ENCODE results near the gene VAMP5. TPM values are rescaled to one million over a fixed set of nuclear protein-coding genes. Genes with fewer than 3 reads are reported as not detected.
A peak's percentile ranks its signal among the peaks of the same experiment; 100 is the strongest.

VAMP5 gene
- total and polyA plus RNA-seq, 10 of the 15 experiments (the other 5 are each of a cell fraction or from before 2014, with no cell fraction given), result 3.8 to 52.7 (median 24.1) TPM

DNA sequence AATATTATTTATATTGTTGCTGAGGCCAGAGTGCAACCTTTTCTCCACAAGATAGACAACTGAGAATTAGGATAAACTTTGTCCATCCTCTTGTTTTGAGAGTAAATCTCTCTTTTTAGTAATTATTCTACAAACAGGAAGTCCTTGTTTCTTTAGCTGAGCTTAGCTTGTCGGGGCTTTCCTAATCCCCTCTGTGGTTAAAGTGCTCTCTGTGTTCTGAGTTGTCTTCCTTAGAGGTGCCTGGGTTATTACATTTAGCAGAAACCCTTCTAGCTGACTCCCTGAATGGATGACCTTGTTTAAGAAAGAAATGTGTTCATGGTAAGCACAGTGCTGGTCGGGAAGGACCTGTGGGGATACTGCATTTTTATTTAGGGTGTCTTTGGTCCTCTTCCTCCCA lies 44.4 kb downstream of the VAMP5 start (continued):
- TF ChIP-seq, protein P1, sequence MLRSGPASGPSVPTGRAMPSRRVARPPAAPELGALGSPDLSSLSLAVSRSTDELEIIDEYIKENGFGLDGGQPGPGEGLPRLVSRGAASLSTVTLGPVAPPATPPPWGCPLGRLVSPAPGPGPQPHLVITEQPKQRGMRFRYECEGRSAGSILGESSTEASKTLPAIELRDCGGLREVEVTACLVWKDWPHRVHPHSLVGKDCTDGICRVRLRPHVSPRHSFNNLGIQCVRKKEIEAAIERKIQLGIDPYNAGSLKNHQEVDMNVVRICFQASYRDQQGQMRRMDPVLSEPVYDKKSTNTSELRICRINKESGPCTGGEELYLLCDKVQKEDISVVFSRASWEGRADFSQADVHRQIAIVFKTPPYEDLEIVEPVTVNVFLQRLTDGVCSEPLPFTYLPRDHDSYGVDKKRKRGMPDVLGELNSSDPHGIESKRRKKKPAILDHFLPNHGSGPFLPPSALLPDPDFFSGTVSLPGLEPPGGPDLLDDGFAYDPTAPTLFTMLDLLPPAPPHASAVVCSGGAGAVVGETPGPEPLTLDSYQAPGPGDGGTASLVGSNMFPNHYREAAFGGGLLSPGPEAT (IDR thresholded peaks at IDR 0.05; ENCODE audit: low read depth), result peak; percentile 64; the same call in 1 of the 2 replicates

DNA sequence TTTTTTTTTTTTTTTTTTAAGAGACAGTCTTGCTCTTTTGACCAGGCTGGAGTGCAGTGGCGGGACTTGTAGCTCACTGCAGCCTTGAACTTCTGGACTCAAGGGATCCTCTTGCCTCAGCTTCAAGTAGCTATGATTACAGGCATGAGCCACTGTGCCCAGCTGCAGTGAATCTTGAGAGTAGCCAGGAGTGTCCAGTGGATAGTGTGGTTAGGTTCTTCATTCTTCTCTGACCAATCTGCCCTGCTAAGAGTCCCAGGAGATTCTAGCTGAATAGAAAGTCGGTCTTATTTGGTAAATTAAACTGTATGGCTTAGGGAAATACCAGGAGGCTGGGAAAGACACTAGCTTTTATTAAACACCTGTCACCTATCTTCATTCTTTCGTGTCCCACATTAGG lies 47.1 kb downstream of the VAMP5 start:
- Histone ChIP-seq H2AFZ (ENCODE audit: control insufficient read depth, low read depth, low read length) (no peak overlapping the region), H3K36me3 (ENCODE audit: control insufficient read depth in 2 of 2, insufficient read depth in 2 of 2, low read length in 1 of 2) (peaks cover 9 to 35% of the 10 kb centered on the region in 2 experiments), H3K4me2 (ENCODE audit: control insufficient read depth, insufficient read depth) (no peak overlapping the region), H3K27me3 (replicated peaks in 1 of 2; ENCODE audit: control insufficient read depth in 2 of 2, insufficient read depth in 2 of 2, low read length in 1 of 2) (no peaks in the 10 kb centered on the region), H3K27ac (ENCODE audit: control insufficient read depth, insufficient read depth) (no peak overlapping the region), H3K9me3 (replicated peaks; ENCODE audit: control insufficient read depth, insufficient read depth, low read length) (no peaks in the 10 kb centered on the region), H4K20me1 (ENCODE audit: control insufficient read depth, insufficient read depth) (no peaks in the 10 kb centered on the region), H3K4me1 (ENCODE audit: control insufficient read depth, insufficient read depth, low read length) (no peaks in the 10 kb centered on the region), H3K9ac (ENCODE audit: control insufficient read depth, insufficient read depth, low read length) (no peak overlapping the region), H3K4me3 (no peak overlapping the region), H3K79me2 (ENCODE audit: control insufficient read depth, insufficient read depth, low read length) (no peaks in the 10 kb centered on the region)
- CTCF ChIA-PET, result interaction anchor here (1.3 to 1.7 kb wide), 2 partner anchors 38 to 77 kb away, joined by 3 read pairs; no protein-coding TSS in a partner anchor
- 68% methylated on average over 2 of the region's 3 CpGs for WGBS (ENCODE audit: insufficient coverage, insufficient replicate concordance, low lambda C conversion rate, missing lambda C conversion rate)
- POLR2A ChIA-PET, result interaction anchor here (0.6 to 1.2 kb wide), 5 partner anchors 12 to 304 kb away, joined by 3 to 6 read pairs (median 4); partner anchors contain the start of gene GNLY
- RAD21 ChIA-PET (ENCODE audit: unreplicated experiment), result interaction anchor here (0.7 to 1.1 kb wide), 2 partner anchors 75 to 212 kb away, joined by 3 read pairs; no protein-coding TSS in a partner anchor
- intact Hi-C loops (cut with micrococcal nuclease; ENCODE audit: unreplicated experiment) (no loop called here), in situ Hi-C loops (cut with MboI) (no loop called here)
- ATAC-seq (no peak), DNase-seq (ENCODE audit: low read depth, low spot score) (no peak), FAIRE-seq (no peak)
- no peak for TF ChIP-seq CBFB (IDR thresholded peaks at IDR 0.05; ENCODE audit: low read depth)
- TF ChIP-seq, protein P2, sequence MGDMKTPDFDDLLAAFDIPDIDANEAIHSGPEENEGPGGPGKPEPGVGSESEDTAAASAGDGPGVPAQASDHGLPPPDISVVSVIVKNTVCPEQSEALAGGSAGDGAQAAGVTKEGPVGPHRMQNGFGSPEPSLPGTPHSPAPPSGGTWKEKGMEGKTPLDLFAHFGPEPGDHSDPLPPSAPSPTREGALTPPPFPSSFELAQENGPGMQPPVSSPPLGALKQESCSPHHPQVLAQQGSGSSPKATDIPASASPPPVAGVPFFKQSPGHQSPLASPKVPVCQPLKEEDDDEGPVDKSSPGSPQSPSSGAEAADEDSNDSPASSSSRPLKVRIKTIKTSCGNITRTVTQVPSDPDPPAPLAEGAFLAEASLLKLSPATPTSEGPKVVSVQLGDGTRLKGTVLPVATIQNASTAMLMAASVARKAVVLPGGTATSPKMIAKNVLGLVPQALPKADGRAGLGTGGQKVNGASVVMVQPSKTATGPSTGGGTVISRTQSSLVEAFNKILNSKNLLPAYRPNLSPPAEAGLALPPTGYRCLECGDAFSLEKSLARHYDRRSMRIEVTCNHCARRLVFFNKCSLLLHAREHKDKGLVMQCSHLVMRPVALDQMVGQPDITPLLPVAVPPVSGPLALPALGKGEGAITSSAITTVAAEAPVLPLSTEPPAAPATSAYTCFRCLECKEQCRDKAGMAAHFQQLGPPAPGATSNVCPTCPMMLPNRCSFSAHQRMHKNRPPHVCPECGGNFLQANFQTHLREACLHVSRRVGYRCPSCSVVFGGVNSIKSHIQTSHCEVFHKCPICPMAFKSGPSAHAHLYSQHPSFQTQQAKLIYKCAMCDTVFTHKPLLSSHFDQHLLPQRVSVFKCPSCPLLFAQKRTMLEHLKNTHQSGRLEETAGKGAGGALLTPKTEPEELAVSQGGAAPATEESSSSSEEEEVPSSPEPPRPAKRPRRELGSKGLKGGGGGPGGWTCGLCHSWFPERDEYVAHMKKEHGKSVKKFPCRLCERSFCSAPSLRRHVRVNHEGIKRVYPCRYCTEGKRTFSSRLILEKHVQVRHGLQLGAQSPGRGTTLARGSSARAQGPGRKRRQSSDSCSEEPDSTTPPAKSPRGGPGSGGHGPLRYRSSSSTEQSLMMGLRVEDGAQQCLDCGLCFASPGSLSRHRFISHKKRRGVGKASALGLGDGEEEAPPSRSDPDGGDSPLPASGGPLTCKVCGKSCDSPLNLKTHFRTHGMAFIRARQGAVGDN (IDR thresholded peaks at IDR 0.05), result no peak
- BruUV-seq (replicated peaks), result no TSS peak
- SMC1A ChIA-PET (ENCODE audit: uncharacterized antibody, unreplicated experiment), result no interaction called here

Measured in GM12878 (cell line).